Loucy (cell line): ENCODE data around the gene SART3.

Experiments used
- H2AFZ ChIP-seq: fragments of 200-600 bp; sonication (generic); 2 replicates; pipeline ENCODE4 v1.6.0; 2016; ENCODE audit warnings: antibody characterized with exemption, mild to moderate bottlenecking, low read length, moderate library complexity
- H3F3A ChIP-seq: fragments of 200-600 bp; 2 replicates; pipeline ENCODE4 v1.6.0; 2016; ENCODE audit warnings: antibody characterized with exemption, low read depth, mild to moderate bottlenecking
- H3K27me3 ChIP-seq: fragments of 200-600 bp; sonication (generic); 2 replicates; pipeline ENCODE4 v1.6.1; 2014; ENCODE audit warnings: low read length, mild to moderate bottlenecking; ENCODE audit not compliant: insufficient read depth, poor library complexity, severe bottlenecking
- H3K36me3 ChIP-seq: fragments of 200-600 bp; sonication (generic); 2 replicates; pipeline ENCODE4 v1.6.1; 2016; ENCODE audit warnings: low read length; ENCODE audit not compliant: insufficient read depth
- H3K4me1 ChIP-seq: fragments of 200-600 bp; sonication (generic); 2 replicates; pipeline ENCODE4 v1.5.1; 2014; ENCODE audit warnings: low read length, mild to moderate bottlenecking; ENCODE audit not compliant: insufficient read depth, poor library complexity, severe bottlenecking
- H3K4me2 ChIP-seq: fragments of 200-600 bp; sonication (generic); 2 replicates; pipeline ENCODE4 v1.6.0; 2014; ENCODE audit warnings: antibody characterized with exemption, low read length, low read depth, mild to moderate bottlenecking; ENCODE audit not compliant: poor library complexity, severe bottlenecking
- H3K4me3 ChIP-seq: fragments of 200-600 bp; sonication (generic); 2 replicates; pipeline ENCODE4 v1.5.1; 2014; ENCODE audit warnings: low read length, mild to moderate bottlenecking, mixed read lengths; ENCODE audit not compliant: poor library complexity, severe bottlenecking
- H3K79me2 ChIP-seq: fragments of 200-600 bp; sonication (generic); 2 replicates; pipeline ENCODE4 v1.6.1; 2014; ENCODE audit warnings: low read length; ENCODE audit not compliant: insufficient read depth
- H3K9ac ChIP-seq: fragments of 200-600 bp; sonication (generic); 2 replicates; pipeline ENCODE4 v1.6.0; 2014; ENCODE audit warnings: mild to moderate bottlenecking, low read depth, low read length, moderate library complexity; ENCODE audit not compliant: poor library complexity, severe bottlenecking
- H3K9me2 ChIP-seq: fragments of 200-600 bp; sonication (generic); replicated peaks from 2 replicates; pipeline ENCODE4 v1.6.1; 2016; ENCODE audit warnings: low read depth, low read length, mixed read lengths
- H3K9me3 ChIP-seq: fragments of 200-600 bp; sonication (generic); 2 replicates; pipeline ENCODE4 v1.6.1; 2014; ENCODE audit warnings: mild to moderate bottlenecking, antibody characterized with exemption, low read length, low read depth; ENCODE audit not compliant: insufficient read depth
- H4K20me1 ChIP-seq: fragments of 200-600 bp; sonication (generic); 2 replicates; pipeline ENCODE4 v1.6.0; 2014; ENCODE audit warnings: antibody characterized with exemption, low read length, mild to moderate bottlenecking; ENCODE audit not compliant: insufficient read depth, poor library complexity, severe bottlenecking
- EZH2phosphoT487 ChIP-seq: fragments of 200-600 bp; IDR thresholded peaks from 2 replicates; pipeline ENCODE4 v1.6.1; 2018; ENCODE audit warnings: antibody characterized with exemption, mild to moderate bottlenecking, moderate library complexity, borderline replicate concordance
- TF ChIP-seq, protein P1 (sequence below): fragments of 200-600 bp; sonication (generic); conservative IDR thresholded peaks from 2 replicates; pipeline ENCODE4 v1.5.1; 2014; ENCODE audit warnings: mild to moderate bottlenecking, antibody characterized with exemption, low read length

The SART3 gene

GRCh38 chr12:108502922-108503321, 58.1 kb downstream of the SART3 start:
- no peaks in the 10 kb centered on the region for H3K79me2 ChIP-seq
- no peak overlapping the region for H2AFZ ChIP-seq
- no peak overlapping the region for H3K9ac ChIP-seq
- H3K4me3 ChIP-seq = no peak overlapping the region
- H3K4me1 ChIP-seq = no peaks in the 10 kb centered on the region
- peaks cover 9% of the 10 kb centered on the region; the same call in 1 of the 2 replicates for H3K9me3 ChIP-seq
- H3K9me2 ChIP-seq = no peaks in the 10 kb centered on the region
- no peaks in the 10 kb centered on the region for H4K20me1 ChIP-seq
- no peaks in the 10 kb centered on the region for H3K27me3 ChIP-seq
- no peak for TF ChIP-seq EZH2phosphoT487
- TF ChIP-seq, protein P1, sequence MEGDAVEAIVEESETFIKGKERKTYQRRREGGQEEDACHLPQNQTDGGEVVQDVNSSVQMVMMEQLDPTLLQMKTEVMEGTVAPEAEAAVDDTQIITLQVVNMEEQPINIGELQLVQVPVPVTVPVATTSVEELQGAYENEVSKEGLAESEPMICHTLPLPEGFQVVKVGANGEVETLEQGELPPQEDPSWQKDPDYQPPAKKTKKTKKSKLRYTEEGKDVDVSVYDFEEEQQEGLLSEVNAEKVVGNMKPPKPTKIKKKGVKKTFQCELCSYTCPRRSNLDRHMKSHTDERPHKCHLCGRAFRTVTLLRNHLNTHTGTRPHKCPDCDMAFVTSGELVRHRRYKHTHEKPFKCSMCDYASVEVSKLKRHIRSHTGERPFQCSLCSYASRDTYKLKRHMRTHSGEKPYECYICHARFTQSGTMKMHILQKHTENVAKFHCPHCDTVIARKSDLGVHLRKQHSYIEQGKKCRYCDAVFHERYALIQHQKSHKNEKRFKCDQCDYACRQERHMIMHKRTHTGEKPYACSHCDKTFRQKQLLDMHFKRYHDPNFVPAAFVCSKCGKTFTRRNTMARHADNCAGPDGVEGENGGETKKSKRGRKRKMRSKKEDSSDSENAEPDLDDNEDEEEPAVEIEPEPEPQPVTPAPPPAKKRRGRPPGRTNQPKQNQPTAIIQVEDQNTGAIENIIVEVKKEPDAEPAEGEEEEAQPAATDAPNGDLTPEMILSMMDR = no peak
- H3K4me2 ChIP-seq = no peak overlapping the region
- no peaks in the 10 kb centered on the region for H3F3A ChIP-seq
- no peaks in the 10 kb centered on the region for H3K36me3 ChIP-seq

DNA sequence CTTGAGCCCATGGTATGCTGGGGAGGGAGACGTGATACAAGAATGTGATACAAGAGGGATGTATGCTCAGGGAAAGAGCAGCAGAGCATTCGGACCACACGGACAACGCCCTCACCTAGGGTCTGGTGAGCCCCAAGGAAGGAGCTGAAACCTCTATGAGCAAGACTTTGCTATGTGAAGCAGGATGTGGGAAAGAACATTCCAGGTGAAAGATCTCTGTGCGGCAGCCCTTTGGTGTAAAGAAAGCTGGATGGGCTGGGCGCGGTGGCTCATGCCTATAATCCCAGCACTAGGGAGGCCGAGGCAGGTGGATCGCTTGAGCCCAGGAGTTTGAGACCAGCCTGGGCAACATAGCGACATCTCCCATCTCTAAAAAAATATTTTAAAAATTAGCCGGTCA, 62.8 kb downstream of the SART3 start:
- Histone ChIP-seq H3K9ac (no peak overlapping the region), H3K4me3 (no peak overlapping the region), H3K79me2 (no peaks in the 10 kb centered on the region), H3K4me2 (no peak overlapping the region), H3K36me3 (no peaks in the 10 kb centered on the region), H3F3A (no peaks in the 10 kb centered on the region), H4K20me1 (no peaks in the 10 kb centered on the region), H3K4me1 (no peaks in the 10 kb centered on the region), H3K9me2 (no peaks in the 10 kb centered on the region), H2AFZ (no peak overlapping the region), H3K27me3 (no peaks in the 10 kb centered on the region), H3K9me3 (peaks cover 5% of the 10 kb centered on the region; the same call in 1 of the 2 replicates)
- TF ChIP-seq, protein P1 = no peak
- TF ChIP-seq EZH2phosphoT487 = no peak

DNA sequence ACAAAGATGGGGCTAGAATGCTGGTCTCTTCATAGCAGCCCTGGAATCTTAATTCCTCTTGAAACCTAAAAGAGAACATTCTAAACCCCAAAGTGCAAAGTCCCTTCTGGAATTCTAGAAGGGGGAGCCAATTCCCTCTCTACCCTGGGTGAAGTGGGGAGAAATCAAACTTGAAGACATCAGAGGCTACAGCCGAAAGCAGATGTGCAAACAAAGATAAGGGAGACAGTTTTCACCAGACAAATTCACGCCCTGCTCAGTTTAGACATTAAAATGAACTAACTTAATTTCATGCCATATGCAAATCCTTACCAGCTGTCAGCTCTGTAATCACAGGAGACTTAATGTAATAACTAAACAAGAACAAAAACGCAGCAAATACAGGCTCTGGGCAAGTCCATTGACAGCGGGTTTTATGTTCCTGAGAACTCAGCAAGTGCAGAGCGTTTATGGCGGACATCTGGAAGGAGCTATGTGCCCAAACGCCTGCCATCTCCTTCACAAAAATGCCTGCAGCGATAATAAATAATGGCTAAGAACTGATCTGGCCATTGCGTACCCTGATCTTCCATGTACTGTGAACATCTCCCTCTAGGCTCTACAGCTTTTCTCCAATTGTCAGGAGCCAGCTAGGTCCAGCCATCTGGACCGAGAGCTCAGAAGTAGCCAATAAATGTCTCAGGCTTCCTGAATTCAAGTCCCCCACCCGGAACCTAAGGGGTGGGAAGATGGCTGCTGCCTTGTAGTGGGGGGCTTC, 65.0 kb downstream of the SART3 start:
- H4K20me1 ChIP-seq = no peaks in the 10 kb centered on the region
- no peak overlapping the region for H3K9ac ChIP-seq
- no peak overlapping the region for H3K4me2 ChIP-seq
- no peaks in the 10 kb centered on the region for H3K4me1 ChIP-seq
- no peaks in the 10 kb centered on the region for H3K9me2 ChIP-seq
- H3K4me3 ChIP-seq = no peak overlapping the region
- TF ChIP-seq, protein P1 = no peak
- TF ChIP-seq EZH2phosphoT487 = no peak
- H3K36me3 ChIP-seq = no peaks in the 10 kb centered on the region
- no peaks in the 10 kb centered on the region for H3K79me2 ChIP-seq
- no peaks in the 10 kb centered on the region for H3K9me3 ChIP-seq
- H3F3A ChIP-seq = no peaks in the 10 kb centered on the region
- H2AFZ ChIP-seq = no peak overlapping the region
- no peaks in the 10 kb centered on the region for H3K27me3 ChIP-seq
